ENCODE data around the gene PTMA. TPM values are rescaled to one million over a fixed set of nuclear protein-coding genes. Genes with fewer than 3 reads are reported as not detected.
A peak's percentile ranks its signal among the peaks of the same experiment; 100 is the strongest.

PTMA gene
- total and polyA plus RNA-seq, 9 of the 15 experiments (the other 6 are each of a cell fraction or from before 2014, with no cell fraction given) = 429 to 2,322 (median 1,578) TPM

GRCh38 chr2:231662028-231662810 lies 46.1 kb upstream of the PTMA start (continued):
- TF ChIP-seq AFF1 (IDR thresholded peaks at IDR 0.05; ENCODE audit: low read depth in 1 of 2, partially characterized antibody in 2 of 2) = no peak
- TF ChIP-seq RAD51 (IDR thresholded peaks at IDR 0.05; ENCODE audit: borderline replicate concordance, low read depth) = no peak
- TF ChIP-seq DPF2 (IDR thresholded peaks at IDR 0.05) = no peak
- TF ChIP-seq XRCC5 (IDR thresholded peaks at IDR 0.05; ENCODE audit: low read depth, low read length) = peak; percentile 82; the same call in 1 of the 2 replicates
- peak; percentile 89 for TF ChIP-seq RB1 (IDR thresholded peaks at IDR 0.05; ENCODE audit: low read depth)
- peak; percentile 74 for TF ChIP-seq GABPA (tag; conservative IDR thresholded peaks at IDR 0.05; ENCODE audit: low read depth)
- TF ChIP-seq ZNF124 (CRISPR knock-in tag; IDR thresholded peaks at IDR 0.05) = no peak
- peak; percentile 82 for TF ChIP-seq ETV5 (CRISPR knock-in tag; IDR thresholded peaks at IDR 0.05; ENCODE audit: low read depth)
- TF ChIP-seq USF1 (CRISPR knock-in tag; IDR thresholded peaks at IDR 0.05) = 0 out of 2 replicates have a peak, but pooled peaks have one; percentile 27
- peak in 1 of 2 experiments; percentile 33; a peak in 1 of 4 replicates for TF ChIP-seq ZNF639 (CRISPR knock-in tag; conservative IDR thresholded peaks at IDR 0.05 in 1 of 2, IDR thresholded peaks at IDR 0.05 in 1 of 2)
- TF ChIP-seq SOX6 (IDR thresholded peaks at IDR 0.05) = peak; percentile 75
- no peak for TF ChIP-seq ATF3 (IDR thresholded peaks at IDR 0.05)
- TF ChIP-seq ATF3 (CRISPR knock-in tag; conservative IDR thresholded peaks at IDR 0.05) = no peak
- peak; percentile 7; the same call in 1 of the 2 replicates for TF ChIP-seq HCFC1 (IDR thresholded peaks at IDR 0.05; ENCODE audit: low read depth, low read length)
- TF ChIP-seq HNRNPL (IDR thresholded peaks at IDR 0.05; ENCODE audit: low read depth, low read length) = peak; percentile 70; the same call in 1 of the 2 replicates
- 0 out of 2 replicates have a peak, but pooled peaks have one; percentile 42 for TF ChIP-seq ZBTB1 (CRISPR knock-in tag; IDR thresholded peaks at IDR 0.05; ENCODE audit: borderline replicate concordance, low read depth)
- no peak for TF ChIP-seq MYBL2 (IDR thresholded peaks at IDR 0.05; ENCODE audit: low read depth)
- TF ChIP-seq MYBL2 (CRISPR knock-in tag; IDR thresholded peaks at IDR 0.05; ENCODE audit: borderline replicate concordance) = no peak
- TF ChIP-seq IRF9 (tag; IDR thresholded peaks at IDR 0.05) = no peak

All from K562 (cell line).